ENCODE measurements around the gene SLC6A2. TPM values are rescaled to one million over a fixed set of nuclear protein-coding genes. Genes with fewer than 3 reads are reported as not detected.

Gene SLC6A2
- total RNA-seq, 1 donor from 2014 or later: not detected

DNA sequence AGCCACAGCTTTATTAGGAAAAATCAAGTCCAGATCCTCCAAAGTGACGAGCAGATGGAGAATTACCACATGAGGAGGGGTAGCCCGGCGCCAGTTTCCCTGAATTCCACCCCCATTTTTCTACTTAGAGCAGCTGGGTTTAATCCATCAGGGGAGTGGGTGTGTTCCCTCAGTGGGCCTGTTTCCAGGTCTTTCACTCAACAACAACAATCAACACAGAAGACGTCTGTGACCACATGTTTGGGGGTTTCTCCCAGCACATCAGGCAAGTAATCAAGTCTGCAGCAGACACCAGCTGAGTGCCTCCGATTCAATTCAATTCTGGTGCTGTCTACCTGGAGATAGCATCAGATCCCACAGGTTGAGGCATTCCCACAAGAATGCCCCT lies 6.8 kb downstream of the SLC6A2 start:
- Histone ChIP-seq H3K4me1 (no peaks in the 10 kb centered on the region), H3K36me3 (no peaks in the 10 kb centered on the region), H3K27ac (no peak overlapping the region), H3K9me3 (no peaks in the 10 kb centered on the region), H3K27me3 (no peaks in the 10 kb centered on the region), H3K4me3 (no peak overlapping the region)
- DNase-seq (ENCODE audit: low spot score in 2 of 2): no peak
- intact Hi-C loops (cut with DNase I): no loop called here
- TF ChIP-seq CTCF (IDR thresholded peaks at IDR 0.05): no peak

DNA sequence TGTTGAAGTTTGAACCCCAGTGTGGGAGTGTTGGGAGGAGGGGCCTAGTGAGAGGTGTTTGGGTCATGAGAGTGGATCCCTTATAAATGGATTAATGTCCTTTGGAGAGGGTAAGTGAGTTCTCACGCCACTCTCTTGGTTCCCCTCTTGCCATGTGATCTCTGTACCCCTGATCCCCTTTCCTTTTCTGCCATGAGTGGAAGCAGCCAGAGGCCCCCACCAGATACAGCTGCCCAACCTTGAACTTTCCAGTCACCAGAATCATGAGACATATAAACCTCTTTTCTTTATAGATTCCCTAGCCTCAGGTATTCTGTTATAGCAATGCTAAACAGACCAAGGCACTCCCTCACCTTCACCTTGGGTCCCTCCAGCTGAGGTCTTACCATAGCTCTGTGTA lies 7.4 kb downstream of the SLC6A2 start:
- Histone ChIP-seq H3K27me3 (no peaks in the 10 kb centered on the region), H3K4me3 (no peak overlapping the region), H3K9me3 (no peaks in the 10 kb centered on the region), H3K4me1 (no peaks in the 10 kb centered on the region), H3K36me3 (no peaks in the 10 kb centered on the region), H3K27ac (no peak overlapping the region)
- DNase-seq (ENCODE audit: low spot score in 2 of 2): no peak
- TF ChIP-seq CTCF (IDR thresholded peaks at IDR 0.05): no peak
- intact Hi-C loops (cut with DNase I): no loop called here

DNA sequence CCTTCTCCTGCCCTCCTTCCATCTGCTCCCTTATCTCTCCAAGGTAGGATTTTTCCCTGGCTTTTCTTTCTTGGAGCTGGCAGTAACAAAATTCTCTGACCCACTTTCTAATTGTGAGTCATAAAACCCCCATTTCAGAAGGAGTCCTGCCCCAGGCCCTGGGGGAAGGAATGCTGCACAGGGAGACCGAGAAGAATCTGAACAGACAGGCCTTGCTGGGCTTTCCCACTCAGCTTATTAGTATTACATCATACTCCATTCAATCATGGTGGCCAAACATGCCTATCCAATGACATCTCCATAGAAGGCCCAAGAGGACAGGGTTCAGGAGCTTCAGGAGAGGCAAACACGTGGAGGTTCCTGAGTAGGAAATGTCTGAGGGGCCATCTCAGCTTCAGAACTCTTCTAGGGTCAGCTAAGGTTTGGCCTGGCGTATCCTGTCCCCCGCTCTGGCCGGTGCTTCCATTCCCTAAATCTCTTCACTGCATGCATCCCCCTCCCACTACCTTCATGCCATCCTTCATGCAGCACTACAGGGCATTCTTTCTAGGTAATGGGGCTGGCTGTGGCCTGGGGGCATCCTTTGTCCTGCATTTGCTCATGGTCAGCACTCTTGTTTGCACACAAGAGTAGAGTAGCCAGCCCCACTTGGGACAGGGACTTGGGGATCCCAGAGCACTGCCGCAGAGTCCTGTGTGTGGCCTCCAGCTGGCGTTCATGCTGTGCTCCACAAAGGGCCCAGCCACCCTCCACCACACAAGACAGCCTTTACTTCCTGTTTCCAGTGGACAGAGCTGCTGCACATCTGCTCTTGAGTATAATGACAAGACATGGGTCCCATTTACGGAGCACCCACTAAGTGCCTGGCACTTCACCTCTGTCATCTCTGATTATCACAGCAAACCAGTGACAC lies 8.2 kb downstream of the SLC6A2 start:
- TF ChIP-seq CTCF (IDR thresholded peaks at IDR 0.05): no peak
- Histone ChIP-seq H3K4me1 (no peaks in the 10 kb centered on the region), H3K27me3 (no peaks in the 10 kb centered on the region), H3K9me3 (no peaks in the 10 kb centered on the region), H3K27ac (no peak overlapping the region), H3K36me3 (no peaks in the 10 kb centered on the region), H3K4me3 (no peak overlapping the region)
- intact Hi-C loops (cut with DNase I): no loop called here
- no peak for DNase-seq (ENCODE audit: low spot score in 2 of 2)

GRCh38 chr16:55664786-55665407 lies 9.1 kb downstream of the SLC6A2 start:
- H3K4me3 ChIP-seq: no peak overlapping the region
- no peak for TF ChIP-seq CTCF (IDR thresholded peaks at IDR 0.05)
- no peak for DNase-seq (ENCODE audit: low spot score in 2 of 2)
- no peaks in the 10 kb centered on the region for H3K9me3 ChIP-seq
- no peaks in the 10 kb centered on the region for H3K4me1 ChIP-seq
- no peak overlapping the region for H3K27ac ChIP-seq
- intact Hi-C loops (cut with DNase I): no loop called here
- no peaks in the 10 kb centered on the region for H3K36me3 ChIP-seq
- H3K27me3 ChIP-seq: no peaks in the 10 kb centered on the region

DNA sequence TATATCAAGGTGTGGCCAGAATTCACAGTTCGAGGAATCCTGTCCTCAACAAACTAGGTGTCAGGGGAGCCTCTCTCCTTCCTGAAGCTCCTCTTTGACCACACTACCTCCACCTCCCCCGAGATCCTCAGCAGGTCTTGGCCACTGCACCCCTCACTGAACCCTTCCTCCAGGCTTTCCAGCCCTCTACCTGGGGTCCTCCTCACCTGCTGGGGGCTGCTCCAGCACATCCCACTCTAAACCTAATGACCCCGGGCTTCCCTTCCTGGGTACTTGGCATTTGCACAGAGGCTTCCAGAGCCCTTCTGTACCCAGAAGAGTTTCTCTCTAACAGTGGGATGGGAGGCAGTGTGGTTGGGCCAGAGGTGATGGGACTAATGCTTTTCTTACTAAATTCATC lies 9.7 kb downstream of the SLC6A2 start:
- H3K4me1 ChIP-seq: no peaks in the 10 kb centered on the region
- intact Hi-C loops (cut with DNase I): no loop called here
- no peak overlapping the region for H3K27ac ChIP-seq
- H3K27me3 ChIP-seq: no peaks in the 10 kb centered on the region
- H3K4me3 ChIP-seq: no peak overlapping the region
- no peak for TF ChIP-seq CTCF (IDR thresholded peaks at IDR 0.05)
- DNase-seq (ENCODE audit: low spot score in 2 of 2): no peak
- no peaks in the 10 kb centered on the region for H3K36me3 ChIP-seq
- no peaks in the 10 kb centered on the region for H3K9me3 ChIP-seq

All from ascending aorta (tissue), 2 donors.